Femur (tissue), 1 donor: Measurements from ENCODE around the gene ST14.

ENCODE experiments used
- DNase-seq: peaks from one replicate; pipeline ENCODE4 v3.0.0-alpha.2; 2017

The ST14 gene

GRCh38 chr11:130137999-130138398, 21.6 kb upstream of the ST14 start:
- DNase-seq: no peak

DNA sequence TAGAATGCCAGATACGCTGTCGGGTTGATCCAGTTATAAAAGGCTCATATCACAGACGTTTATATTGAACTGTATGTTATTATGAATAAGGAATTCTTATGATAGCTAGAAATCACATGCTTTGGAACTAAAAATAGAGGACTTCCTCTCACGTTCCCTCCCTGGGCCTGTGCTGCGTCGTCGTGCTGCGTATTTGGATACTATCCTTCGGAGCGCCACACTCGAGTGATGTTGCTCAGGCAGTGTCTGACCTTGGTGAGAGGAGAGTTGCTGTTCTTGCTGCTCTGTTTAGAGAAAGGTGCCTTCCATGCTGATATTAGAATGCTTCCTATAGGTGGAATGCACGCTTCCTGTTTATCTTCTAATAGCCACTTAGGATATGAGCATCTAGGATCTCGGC, 20.2 kb upstream of the ST14 start:
- no peak for DNase-seq

DNA sequence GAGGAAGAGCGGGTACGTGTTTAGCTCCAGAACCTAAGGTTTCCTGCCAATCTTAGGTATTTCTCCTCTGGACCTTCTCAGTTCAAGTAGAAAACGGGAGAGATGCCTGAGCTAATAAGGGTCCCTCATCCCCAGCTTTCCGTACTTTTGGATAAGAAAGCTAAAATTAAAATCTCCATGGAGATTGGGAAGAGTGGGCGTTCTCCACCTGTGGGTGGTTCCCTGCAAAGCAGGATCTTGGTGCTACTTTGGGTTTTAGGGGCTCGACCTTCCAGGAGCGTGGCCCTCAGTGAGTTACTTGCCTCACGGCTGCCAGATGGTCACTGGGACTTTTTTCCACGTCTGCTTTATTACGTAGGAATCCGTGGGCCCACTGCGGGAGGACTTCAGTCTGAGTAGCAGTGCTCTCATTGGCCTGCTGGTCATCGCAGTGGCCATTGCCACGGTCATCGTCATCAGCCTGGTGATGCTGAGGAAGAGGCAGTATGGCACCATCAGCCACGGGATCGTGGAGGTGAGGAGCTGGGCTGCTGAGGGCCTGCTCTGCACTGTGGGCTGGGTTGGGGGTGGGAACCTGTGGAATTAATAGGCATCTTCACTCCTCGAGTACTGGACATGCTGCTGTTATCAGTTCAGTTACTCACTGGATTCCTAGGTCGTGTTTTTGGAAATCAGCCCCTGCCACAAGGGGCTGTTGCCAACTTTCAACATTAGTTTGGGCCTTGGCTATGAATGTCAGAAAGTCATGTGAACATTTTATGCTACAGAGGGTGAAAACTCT, 17.8 kb upstream of the ST14 start:
- DNase-seq: no peak

- no peak for DNase-seq
Measured at GRCh38 chr11:130144141-130144540, 15.4 kb upstream of the ST14 start.

DNA sequence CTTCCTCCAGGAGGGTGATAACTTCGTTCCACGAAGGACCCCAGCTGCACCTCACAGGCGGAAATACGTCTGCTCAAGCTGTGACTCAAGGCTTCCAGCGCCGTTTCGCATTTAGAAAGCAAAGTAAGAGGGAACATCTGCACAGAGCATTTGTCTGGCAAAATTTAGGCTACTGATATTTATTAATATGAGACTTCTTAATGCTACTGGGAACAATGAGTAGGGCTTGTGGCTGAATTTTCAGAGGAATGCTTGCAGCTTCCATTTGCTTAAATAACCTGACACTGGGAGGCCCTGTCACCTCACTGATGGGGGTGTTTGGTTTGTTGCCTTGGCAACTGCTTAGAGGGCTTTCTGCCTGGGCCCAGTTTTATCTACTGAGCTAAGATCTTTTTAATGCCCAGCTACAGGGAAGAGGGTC, 14.7 kb upstream of the ST14 start:
- peak; percentile 60 for DNase-seq

- DNase-seq: no peak
Measured at GRCh38 chr11:130145311-130145812, 14.2 kb upstream of the ST14 start.

DNA sequence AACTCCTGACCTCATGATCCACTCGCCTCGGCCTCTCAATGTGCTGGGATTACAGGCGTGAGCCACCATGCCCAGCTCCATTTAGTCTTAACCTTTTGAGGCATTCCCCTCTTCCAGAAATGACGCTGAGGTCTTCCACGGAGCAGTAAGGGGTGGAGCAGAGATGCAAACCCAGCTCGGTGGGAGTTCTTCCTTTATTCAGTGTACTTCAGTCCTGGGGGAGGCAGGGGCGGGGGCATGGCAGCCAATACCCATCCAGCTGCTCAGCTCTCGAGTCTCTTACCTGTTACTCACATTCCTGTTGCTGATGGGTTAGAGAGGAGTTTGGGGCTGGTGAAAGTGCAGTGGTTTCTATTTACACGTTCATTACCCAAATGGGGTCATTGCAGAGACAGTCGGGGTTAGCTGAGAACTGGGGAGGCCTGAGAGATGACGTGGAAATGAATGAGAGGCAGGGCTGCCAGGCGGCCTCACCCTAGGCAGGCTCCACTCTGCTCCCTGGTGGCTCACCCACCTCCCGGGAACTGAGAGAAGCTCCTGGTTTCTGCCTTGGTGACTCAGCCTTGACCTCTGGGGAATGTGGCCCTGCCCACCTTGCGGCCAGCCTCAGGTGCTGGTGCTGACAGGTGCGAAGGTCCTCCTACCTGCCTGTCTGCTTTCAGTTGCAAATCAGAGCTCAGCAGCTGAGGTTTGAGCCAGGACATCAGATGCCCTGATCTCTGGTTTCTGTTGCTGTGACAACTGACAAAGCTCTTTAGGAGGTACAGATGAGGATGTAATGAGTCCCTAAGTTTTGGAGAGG, 13.4 kb upstream of the ST14 start:
- no peak for DNase-seq

GRCh38 chr11:130146796-130147195, 12.8 kb upstream of the ST14 start:
- no peak for DNase-seq

GRCh38 chr11:130148796-130149326, 10.7 kb upstream of the ST14 start:
- DNase-seq: no peak

DNA sequence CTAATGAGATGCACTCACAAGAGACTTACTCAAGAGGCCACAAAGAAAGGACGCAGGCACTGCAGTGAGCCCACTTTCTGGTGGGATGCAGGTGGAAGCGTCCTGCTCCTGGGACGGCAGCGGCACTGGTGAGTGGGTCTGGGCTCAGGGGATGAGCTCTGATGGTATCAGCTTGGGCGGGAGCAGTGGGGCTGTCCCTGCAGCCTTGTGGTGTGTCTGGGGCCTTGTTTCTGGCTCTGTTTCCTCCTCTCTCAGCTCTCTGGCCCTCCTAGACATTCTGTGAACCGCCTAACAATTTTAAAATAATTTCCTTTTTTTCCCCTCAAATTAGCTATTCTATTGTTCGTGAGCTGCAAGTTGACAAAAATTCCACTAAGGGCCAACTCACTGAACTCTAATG, 8.8 kb upstream of the ST14 start:
- DNase-seq: no peak

DNA sequence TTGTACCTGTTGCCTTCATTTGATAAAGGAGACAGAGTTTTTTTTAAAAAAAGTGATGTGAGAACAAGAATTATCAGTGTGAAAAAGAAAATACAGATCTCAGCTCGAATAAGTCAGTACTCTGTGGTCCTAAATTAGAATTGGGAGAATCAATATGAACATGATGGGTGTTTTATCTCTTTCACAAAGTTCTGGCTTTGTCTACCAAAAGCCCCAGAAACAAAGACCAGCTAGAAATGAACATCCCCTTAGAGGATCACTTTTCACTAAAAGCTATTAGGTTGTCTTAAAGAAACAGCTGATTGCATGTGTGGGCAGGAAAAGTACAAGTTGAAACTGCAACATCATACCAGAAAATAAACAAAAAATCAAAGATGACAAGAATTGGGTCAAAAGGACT, 8.4 kb upstream of the ST14 start:
- DNase-seq: no peak

GRCh38 chr11:130156108-130157022, 3.2 kb upstream of the ST14 start:
- DNase-seq: no peak

DNA sequence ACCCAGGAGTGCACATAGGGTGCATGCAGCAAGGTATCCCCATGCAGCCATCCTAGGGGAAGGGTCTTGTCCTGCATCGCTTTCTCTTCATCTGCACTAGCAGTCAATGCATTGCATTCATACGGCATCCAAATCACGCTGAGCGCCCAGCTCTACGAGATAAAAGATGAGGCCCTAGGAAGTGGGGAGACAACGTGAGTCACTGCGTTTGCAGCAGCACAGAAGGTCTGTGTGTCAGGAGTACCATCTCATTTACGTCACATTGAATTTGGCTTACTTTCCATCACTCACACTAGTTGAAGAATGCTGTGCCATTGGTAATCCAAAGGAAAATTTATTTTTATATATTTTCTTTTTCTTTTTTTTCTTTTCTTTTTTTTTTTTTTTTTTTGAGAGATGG, 2.5 kb upstream of the ST14 start:
- DNase-seq: no peak

- no peak for DNase-seq
Measured at GRCh38 chr11:130157840-130158239, 1.7 kb upstream of the ST14 start.

GRCh38 chr11:130159139-130159538, 443 bp upstream of the ST14 start:
- DNase-seq: no peak

GRCh38 chr11:130160498-130161155, 1.0 kb downstream of the ST14 start:
- no peak for DNase-seq

DNA sequence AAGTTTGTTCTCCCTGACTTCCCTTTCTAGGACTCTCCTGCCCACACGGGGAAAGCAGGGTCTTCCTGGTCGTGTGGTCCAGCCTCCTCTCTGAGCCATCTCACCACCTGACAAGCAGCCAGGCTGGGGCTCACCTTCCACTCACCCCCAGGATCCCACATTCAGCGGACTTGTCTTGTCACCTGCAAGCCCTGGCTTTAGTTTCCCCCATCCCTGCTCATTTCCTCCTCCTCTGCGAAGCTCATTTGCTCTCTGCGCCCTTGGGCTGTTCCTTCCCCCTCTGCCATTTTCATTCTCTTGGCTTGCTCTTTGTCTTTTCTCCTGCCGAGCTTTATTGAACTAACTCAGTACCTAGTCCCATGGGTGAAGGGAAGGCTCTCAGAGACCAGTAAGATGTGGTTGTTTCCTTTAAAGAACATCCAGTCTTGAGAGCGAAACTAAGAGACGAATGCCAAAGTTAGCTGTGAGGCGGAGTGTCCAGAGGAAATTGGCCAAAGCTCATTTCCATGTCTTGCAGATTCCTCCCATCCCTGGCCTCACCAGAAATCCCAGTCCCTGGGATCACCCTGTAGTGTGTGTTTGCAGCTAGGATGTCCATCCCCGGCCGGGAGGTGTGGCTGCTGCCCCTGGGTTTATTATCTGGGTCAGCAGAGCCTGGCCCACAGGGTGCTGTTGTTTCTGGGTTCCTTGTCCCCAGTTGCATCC, 2.0 kb downstream of the ST14 start:
- DNase-seq: no peak

DNA sequence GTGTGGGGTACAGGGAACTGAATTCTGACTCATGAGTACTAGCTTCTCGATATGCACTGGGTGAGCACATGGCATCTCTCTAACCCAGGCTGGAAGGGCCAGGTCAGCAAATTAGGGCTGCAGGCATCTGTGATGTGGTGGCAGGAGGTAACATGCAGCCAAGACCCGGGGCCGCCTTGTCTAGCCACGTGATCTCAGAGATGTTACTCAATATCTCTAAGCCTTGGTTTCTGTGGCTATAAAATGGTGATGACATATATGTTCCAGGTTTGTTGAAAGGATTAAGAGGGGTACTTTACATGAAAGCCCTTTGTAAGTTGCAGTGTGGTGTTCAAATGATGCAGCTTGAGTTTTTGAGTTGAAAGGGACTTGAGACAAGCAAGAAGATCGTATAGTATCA, 3.2 kb downstream of the ST14 start:
- DNase-seq: no peak

GRCh38 chr11:130163346-130164220, 4.0 kb downstream of the ST14 start:
- DNase-seq: no peak

DNA sequence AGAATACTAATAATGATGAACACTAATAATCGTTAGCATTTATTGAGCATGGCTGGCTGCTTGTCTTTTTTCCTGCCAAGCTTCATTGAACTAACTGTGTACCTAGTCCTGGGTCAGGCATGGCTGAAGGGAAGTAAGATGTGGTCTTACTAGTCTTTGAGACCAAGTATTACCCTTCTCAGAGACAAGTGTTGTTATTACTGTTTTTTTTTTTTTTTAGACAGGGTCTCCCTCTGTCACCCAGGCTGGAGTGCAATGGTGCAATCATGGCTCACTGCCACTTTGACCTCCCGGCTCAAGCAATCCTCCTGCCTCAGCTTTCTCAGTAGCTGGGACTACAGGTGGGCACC, 4.6 kb downstream of the ST14 start:
- no peak for DNase-seq
